MM.1S (cell line): ENCODE data around the gene GTSE1.

ENCODE experiments used
- DNase-seq: peaks from one replicate; pipeline ENCODE4 v3.0.0-alpha.2; 2015
- H2AFZ ChIP-seq: fragments of 300-600 bp; sonication (generic); 2 replicates; pipeline ENCODE4 v1.6.0; 2016; ENCODE audit warnings: antibody characterized with exemption, low read length
- H3F3A ChIP-seq: fragments of 300-600 bp; sonication (generic); 2 replicates; pipeline ENCODE4 v1.6.1; 2016; ENCODE audit warnings: mild to moderate bottlenecking, antibody characterized with exemption, low read length, moderate library complexity, mixed read lengths; ENCODE audit not compliant: insufficient read depth
- H3K27ac ChIP-seq: fragments of 300-600 bp; sonication (generic); 2 replicates; pipeline ENCODE4 v1.5.1; 2016; ENCODE audit warnings: mild to moderate bottlenecking, low read length
- H3K27me3 ChIP-seq: fragments of 300-600 bp; sonication (generic); replicated peaks from 2 replicates; pipeline ENCODE4 v1.6.0; 2016; ENCODE audit warnings: low read length; ENCODE audit not compliant: insufficient read depth
- H3K36me3 ChIP-seq: fragments of 300-600 bp; sonication (generic); replicated peaks from 2 replicates; pipeline ENCODE4 v1.6.1; 2016; ENCODE audit warnings: mild to moderate bottlenecking, low read length, mixed read lengths; ENCODE audit not compliant: insufficient read depth
- H3K4me1 ChIP-seq: fragments of 300-600 bp; sonication (generic); 2 replicates; pipeline ENCODE4 v1.6.1; 2016; ENCODE audit warnings: low read length, mixed read lengths
- H3K4me2 ChIP-seq: fragments of 300-600 bp; sonication (generic); 2 replicates; pipeline ENCODE4 v1.6.0; 2016; ENCODE audit warnings: low read depth, low read length
- H3K4me3 ChIP-seq: fragments of 300-600 bp; sonication (generic); 2 replicates; pipeline ENCODE4 v1.5.1; 2016; ENCODE audit warnings: low read length, mixed read lengths
- H3K79me2 ChIP-seq: fragments of 300-600 bp; sonication (generic); 2 replicates; pipeline ENCODE4 v1.6.1; 2016; ENCODE audit warnings: mixed run types, low read length, mixed read lengths
- H3K9ac ChIP-seq: fragments of 300-600 bp; sonication (generic); 2 replicates; pipeline ENCODE4 v1.6.1; 2016; ENCODE audit warnings: low read length, mixed read lengths
- H3K9me2 ChIP-seq: fragments of 300-600 bp; sonication (generic); replicated peaks from 2 replicates; pipeline ENCODE4 v1.6.1; 2016; ENCODE audit warnings: mild to moderate bottlenecking, low read length, mixed read lengths; ENCODE audit not compliant: insufficient read depth
- H3K9me3 ChIP-seq: fragments of 300-600 bp; sonication (generic); replicated peaks from 2 replicates; pipeline ENCODE4 v1.6.1; 2016; ENCODE audit warnings: mild to moderate bottlenecking, low read length, mixed read lengths; ENCODE audit not compliant: insufficient read depth
- H4K20me1 ChIP-seq: fragments of 300-600 bp; sonication (generic); 2 replicates; pipeline ENCODE4 v1.6.1; 2016; ENCODE audit warnings: mild to moderate bottlenecking, low read length, moderate library complexity, mixed read lengths; ENCODE audit not compliant: insufficient read depth
- EZH2 ChIP-seq: fragments of 300-600 bp; sonication (generic); optimal IDR thresholded peaks from 2 replicates; pipeline ENCODE3; 2017; ENCODE audit warnings: low read depth, mild to moderate bottlenecking, antibody characterized with exemption, low read length, mixed read lengths
- EZH2phosphoT487 ChIP-seq: fragments of 300-600 bp; sonication (generic); IDR thresholded peaks from 2 replicates; pipeline ENCODE4 v1.6.1; 2018; ENCODE audit warnings: antibody characterized with exemption, low read length
- TF ChIP-seq, protein P1 (sequence below): fragments of 300-600 bp; sonication (generic); IDR thresholded peaks from 2 replicates; pipeline ENCODE4 v1.5.1; 2016; ENCODE audit warnings: antibody characterized with exemption, low read length, mixed read lengths

The GTSE1 gene

GRCh38 chr22:46336119-46337078 is 39.7 kb downstream of the GTSE1 start:
- Histone ChIP-seq H3K9ac (peak overlapping the region; percentile 93), H3K9me3 (no peaks in the 10 kb centered on the region), H4K20me1 (no peaks in the 10 kb centered on the region; the same call in 1 of the 2 replicates), H3K27me3 (no peaks in the 10 kb centered on the region), H3K36me3 (0 out of 2 replicates have a peak, but pooled peaks cover 7% of the 10 kb centered on the region), H3K4me2 (peak overlapping the region; percentile 97), H2AFZ (peak overlapping the region; percentile 91), H3K79me2 (peaks cover 55% of the 10 kb centered on the region), H3K9me2 (no peaks in the 10 kb centered on the region), H3F3A (peaks cover 33% of the 10 kb centered on the region), H3K4me1 (peaks cover 21% of the 10 kb centered on the region), H3K4me3 (peak overlapping the region; percentile 97), H3K27ac (peak overlapping the region; percentile 60; the same call in 1 of the 2 replicates)
- peak; percentile 25 for DNase-seq
- TF ChIP-seq, protein P1, sequence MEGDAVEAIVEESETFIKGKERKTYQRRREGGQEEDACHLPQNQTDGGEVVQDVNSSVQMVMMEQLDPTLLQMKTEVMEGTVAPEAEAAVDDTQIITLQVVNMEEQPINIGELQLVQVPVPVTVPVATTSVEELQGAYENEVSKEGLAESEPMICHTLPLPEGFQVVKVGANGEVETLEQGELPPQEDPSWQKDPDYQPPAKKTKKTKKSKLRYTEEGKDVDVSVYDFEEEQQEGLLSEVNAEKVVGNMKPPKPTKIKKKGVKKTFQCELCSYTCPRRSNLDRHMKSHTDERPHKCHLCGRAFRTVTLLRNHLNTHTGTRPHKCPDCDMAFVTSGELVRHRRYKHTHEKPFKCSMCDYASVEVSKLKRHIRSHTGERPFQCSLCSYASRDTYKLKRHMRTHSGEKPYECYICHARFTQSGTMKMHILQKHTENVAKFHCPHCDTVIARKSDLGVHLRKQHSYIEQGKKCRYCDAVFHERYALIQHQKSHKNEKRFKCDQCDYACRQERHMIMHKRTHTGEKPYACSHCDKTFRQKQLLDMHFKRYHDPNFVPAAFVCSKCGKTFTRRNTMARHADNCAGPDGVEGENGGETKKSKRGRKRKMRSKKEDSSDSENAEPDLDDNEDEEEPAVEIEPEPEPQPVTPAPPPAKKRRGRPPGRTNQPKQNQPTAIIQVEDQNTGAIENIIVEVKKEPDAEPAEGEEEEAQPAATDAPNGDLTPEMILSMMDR = no peak
- TF ChIP-seq EZH2 (no peak), EZH2phosphoT487 (no peak)

DNA sequence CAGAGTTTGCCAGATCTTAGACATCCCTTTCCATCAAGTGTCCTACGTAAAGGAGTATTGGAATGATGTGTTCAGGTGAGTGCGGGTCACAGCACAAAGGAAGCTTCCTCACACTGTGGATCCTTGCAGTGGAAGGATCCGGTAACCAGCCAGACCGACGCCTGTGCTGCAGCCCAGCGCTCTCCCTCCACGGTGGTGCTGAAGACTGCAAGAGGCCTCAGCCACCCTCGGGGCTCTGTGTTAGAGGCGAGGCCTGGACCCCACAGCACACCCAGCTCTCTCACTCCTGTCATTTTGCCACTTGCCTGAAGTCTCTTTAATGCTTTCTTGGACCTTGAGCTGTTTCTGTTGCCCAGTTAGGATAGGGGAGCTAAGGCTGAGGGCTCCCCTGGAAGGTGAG is 41.2 kb downstream of the GTSE1 start:
- H2AFZ ChIP-seq = no peak overlapping the region
- H3K4me2 ChIP-seq = no peak overlapping the region
- H3K4me1 ChIP-seq = peaks cover 14% of the 10 kb centered on the region
- no peaks in the 10 kb centered on the region; the same call in 1 of the 2 replicates for H4K20me1 ChIP-seq
- no peak overlapping the region for H3K9ac ChIP-seq
- H3F3A ChIP-seq = peaks cover 23% of the 10 kb centered on the region
- H3K27me3 ChIP-seq = no peaks in the 10 kb centered on the region
- no peak overlapping the region for H3K27ac ChIP-seq
- TF ChIP-seq EZH2phosphoT487 (no peak), EZH2 (no peak)
- TF ChIP-seq, protein P1 = no peak
- 0 out of 2 replicates have a peak, but pooled peaks cover 7% of the 10 kb centered on the region for H3K36me3 ChIP-seq
- H3K9me2 ChIP-seq = no peaks in the 10 kb centered on the region
- no peak for DNase-seq
- H3K79me2 ChIP-seq = peaks cover 66% of the 10 kb centered on the region
- H3K9me3 ChIP-seq = no peaks in the 10 kb centered on the region
- H3K4me3 ChIP-seq = no peak overlapping the region

DNA sequence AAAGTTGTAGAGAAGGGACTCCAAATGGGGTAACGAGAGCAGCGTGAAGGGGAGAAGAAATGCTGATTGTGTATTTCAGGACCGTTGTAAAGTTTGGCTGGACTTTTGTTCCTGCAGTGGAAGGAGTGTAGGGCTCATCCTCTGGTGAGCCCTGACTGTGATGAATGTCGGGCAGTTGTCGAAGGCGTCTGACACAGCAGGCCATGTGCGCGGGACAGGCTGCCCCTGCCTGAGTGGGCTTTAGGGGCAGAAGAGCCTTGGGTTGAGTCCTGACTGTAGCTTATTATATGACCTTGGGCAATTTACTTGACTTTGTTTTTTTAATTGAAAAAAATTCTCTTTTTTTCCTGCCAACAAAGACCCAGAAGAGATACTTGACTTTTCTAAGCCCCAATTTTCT is 42.0 kb downstream of the GTSE1 start:
- no peak overlapping the region for H3K9ac ChIP-seq
- DNase-seq = no peak
- peaks cover 16% of the 10 kb centered on the region; the same call in 1 of the 2 replicates for H3F3A ChIP-seq
- H3K27me3 ChIP-seq = no peaks in the 10 kb centered on the region
- TF ChIP-seq EZH2phosphoT487 (no peak), EZH2 (no peak)
- TF ChIP-seq, protein P1 = no peak
- peaks cover 67% of the 10 kb centered on the region for H3K79me2 ChIP-seq
- H3K27ac ChIP-seq = no peak overlapping the region
- no peak overlapping the region for H3K4me3 ChIP-seq
- H3K9me2 ChIP-seq = no peaks in the 10 kb centered on the region
- no peaks in the 10 kb centered on the region; the same call in 1 of the 2 replicates for H4K20me1 ChIP-seq
- H3K4me2 ChIP-seq = no peak overlapping the region
- H3K36me3 ChIP-seq = peaks cover 9% of the 10 kb centered on the region
- no peak overlapping the region for H2AFZ ChIP-seq
- no peaks in the 10 kb centered on the region for H3K9me3 ChIP-seq
- peaks cover 7% of the 10 kb centered on the region for H3K4me1 ChIP-seq
